ENCODE measurements around the gene COL1A2.

DNA sequence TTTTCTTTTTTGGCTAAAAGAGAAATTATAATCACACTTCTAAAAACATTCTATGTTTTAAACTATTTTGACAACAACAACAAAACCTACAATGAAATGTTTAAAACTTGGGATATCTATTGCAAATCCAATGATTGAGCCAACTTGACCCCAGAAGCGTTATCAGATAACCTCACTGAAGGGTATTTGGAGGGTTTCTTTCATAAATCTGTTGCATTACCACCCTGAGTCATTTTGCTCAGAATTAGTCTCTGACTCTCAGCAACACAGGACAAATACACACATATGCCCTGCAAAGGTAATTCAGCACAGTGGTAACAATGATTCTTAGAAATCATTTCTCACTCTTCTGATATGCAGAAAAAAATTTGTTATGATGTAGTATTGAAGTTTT is 2.3 kb upstream of the COL1A2 start:
- no peak for TF ChIP-seq POLR2AphosphoS5 (IDR thresholded peaks at IDR 0.05)
- TF ChIP-seq, protein P1, sequence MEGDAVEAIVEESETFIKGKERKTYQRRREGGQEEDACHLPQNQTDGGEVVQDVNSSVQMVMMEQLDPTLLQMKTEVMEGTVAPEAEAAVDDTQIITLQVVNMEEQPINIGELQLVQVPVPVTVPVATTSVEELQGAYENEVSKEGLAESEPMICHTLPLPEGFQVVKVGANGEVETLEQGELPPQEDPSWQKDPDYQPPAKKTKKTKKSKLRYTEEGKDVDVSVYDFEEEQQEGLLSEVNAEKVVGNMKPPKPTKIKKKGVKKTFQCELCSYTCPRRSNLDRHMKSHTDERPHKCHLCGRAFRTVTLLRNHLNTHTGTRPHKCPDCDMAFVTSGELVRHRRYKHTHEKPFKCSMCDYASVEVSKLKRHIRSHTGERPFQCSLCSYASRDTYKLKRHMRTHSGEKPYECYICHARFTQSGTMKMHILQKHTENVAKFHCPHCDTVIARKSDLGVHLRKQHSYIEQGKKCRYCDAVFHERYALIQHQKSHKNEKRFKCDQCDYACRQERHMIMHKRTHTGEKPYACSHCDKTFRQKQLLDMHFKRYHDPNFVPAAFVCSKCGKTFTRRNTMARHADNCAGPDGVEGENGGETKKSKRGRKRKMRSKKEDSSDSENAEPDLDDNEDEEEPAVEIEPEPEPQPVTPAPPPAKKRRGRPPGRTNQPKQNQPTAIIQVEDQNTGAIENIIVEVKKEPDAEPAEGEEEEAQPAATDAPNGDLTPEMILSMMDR (IDR thresholded peaks at IDR 0.05) = no peak
- TF ChIP-seq POLR2A (IDR thresholded peaks at IDR 0.05) = no peak

Data from transverse colon (tissue), 4 donors.